Suprapubic skin (tissue), 4 donors: ENCODE measurements around the gene OR52W1. TPM values are rescaled to one million over a fixed set of nuclear protein-coding genes. Genes with fewer than 3 reads are reported as not detected.
A peak's percentile ranks its signal among the peaks of the same experiment; 100 is the strongest.
"Not testable (repeated sequence)": the region's sequence is repeated elsewhere in the genome, so short reads cannot be mapped to it uniquely, and the experiment has no call there.

Experiments used
- DNase-seq, 2 donors: peaks; one replicate each; pipeline ENCODE4 v3.0.0-alpha.2; 2019; ENCODE audit warnings: low spot score in 2 of 2
- H3K27ac ChIP-seq: fragments of 200-600 bp; sonication (generic); one replicate; pipeline ENCODE4 v1.5.1; 2019
- H3K27me3 ChIP-seq: fragments of 200-600 bp; sonication (generic); one replicate; pipeline ENCODE4 v1.5.1; 2019
- H3K36me3 ChIP-seq: fragments of 200-600 bp; sonication (generic); one replicate; pipeline ENCODE4 v1.5.1; 2019
- H3K4me1 ChIP-seq: fragments of 200-600 bp; sonication (generic); one replicate; pipeline ENCODE4 v1.5.1; 2019
- H3K4me3 ChIP-seq: fragments of 200-600 bp; sonication (generic); one replicate; pipeline ENCODE4 v1.5.1; 2019; ENCODE audit warnings: mild to moderate bottlenecking
- H3K9me3 ChIP-seq: fragments of 200-600 bp; sonication (generic); one replicate; pipeline ENCODE4 v1.5.1; 2019
- EP300 ChIP-seq: sonication (generic); formaldehyde crosslinking; IDR thresholded peaks from one replicate; pipeline ENCODE4 v1.6.1; 2017; ENCODE audit warnings: antibody characterized with exemption
- POLR2A ChIP-seq, 2 donors: fragments of 450-650 bp; IDR thresholded peaks; one replicate each; pipeline ENCODE4 v1.6.1; 2017; ENCODE audit warnings: antibody characterized with exemption in 2 of 2, mild to moderate bottlenecking in 2 of 2, moderate library complexity in 2 of 2
- POLR2AphosphoS5 ChIP-seq, 3 donors: sonication (generic); formaldehyde crosslinking; IDR thresholded peaks; one replicate each; pipeline ENCODE4 v1.6.1; 2017; ENCODE audit warnings: antibody characterized with exemption in 3 of 3
- WGBS: methylation state at CpG from one replicate; pipeline ENCODE4 v1.1.5; 2018; 5-methylcytosine and 5-hydroxymethylcytosine counted together
- total RNA-seq, 4 donors: library from RNA; depleted of rRNA; stranded (reverse); fragments of >200 nt; gene quantifications; one replicate each; pipeline ENCODE4 v1.1.0, GENCODE V29; 2016
- TF ChIP-seq, protein P1 (sequence below), 2 donors: fragments of 200-600 bp in 1 of 2; fragments of 450-650 bp in 1 of 2; sonication (generic) in 1 of 2; IDR thresholded peaks; one replicate each; pipeline ENCODE4 v1.5.1; 2016 to 2019; ENCODE audit warnings: antibody characterized with exemption in 2 of 2, mild to moderate bottlenecking in 1 of 2, moderate library complexity in 1 of 2

OR52W1 gene
- total RNA-seq, 4 donors from 2014 or later: not detected

DNA sequence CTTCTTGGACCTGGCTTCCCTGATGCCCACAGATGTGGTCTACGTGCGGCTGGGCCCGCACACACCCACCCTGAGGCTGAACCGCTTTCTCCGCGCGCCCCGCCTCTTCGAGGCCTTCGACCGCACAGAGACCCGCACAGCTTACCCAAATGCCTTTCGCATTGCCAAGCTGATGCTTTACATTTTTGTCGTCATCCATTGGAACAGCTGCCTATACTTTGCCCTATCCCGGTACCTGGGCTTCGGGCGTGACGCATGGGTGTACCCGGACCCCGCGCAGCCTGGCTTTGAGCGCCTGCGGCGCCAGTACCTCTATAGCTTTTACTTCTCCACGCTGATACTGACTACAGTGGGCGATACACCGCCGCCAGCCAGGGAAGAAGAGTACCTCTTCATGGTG, 41.1 kb downstream of the OR52W1 start:
- no peak overlapping the region for H3K27ac ChIP-seq
- H3K27me3 ChIP-seq: no peaks in the 10 kb centered on the region
- H3K4me1 ChIP-seq: no peaks in the 10 kb centered on the region
- 95% methylated on average over 28 of the region's 28 CpGs for WGBS
- no peak for DNase-seq
- H3K9me3 ChIP-seq: no peaks in the 10 kb centered on the region
- H3K36me3 ChIP-seq: no peaks in the 10 kb centered on the region
- TF ChIP-seq POLR2A (IDR thresholded peaks at IDR 0.05) (no peak), POLR2AphosphoS5 (IDR thresholded peaks at IDR 0.05) (no peak), EP300 (no peak)
- TF ChIP-seq, protein P1, sequence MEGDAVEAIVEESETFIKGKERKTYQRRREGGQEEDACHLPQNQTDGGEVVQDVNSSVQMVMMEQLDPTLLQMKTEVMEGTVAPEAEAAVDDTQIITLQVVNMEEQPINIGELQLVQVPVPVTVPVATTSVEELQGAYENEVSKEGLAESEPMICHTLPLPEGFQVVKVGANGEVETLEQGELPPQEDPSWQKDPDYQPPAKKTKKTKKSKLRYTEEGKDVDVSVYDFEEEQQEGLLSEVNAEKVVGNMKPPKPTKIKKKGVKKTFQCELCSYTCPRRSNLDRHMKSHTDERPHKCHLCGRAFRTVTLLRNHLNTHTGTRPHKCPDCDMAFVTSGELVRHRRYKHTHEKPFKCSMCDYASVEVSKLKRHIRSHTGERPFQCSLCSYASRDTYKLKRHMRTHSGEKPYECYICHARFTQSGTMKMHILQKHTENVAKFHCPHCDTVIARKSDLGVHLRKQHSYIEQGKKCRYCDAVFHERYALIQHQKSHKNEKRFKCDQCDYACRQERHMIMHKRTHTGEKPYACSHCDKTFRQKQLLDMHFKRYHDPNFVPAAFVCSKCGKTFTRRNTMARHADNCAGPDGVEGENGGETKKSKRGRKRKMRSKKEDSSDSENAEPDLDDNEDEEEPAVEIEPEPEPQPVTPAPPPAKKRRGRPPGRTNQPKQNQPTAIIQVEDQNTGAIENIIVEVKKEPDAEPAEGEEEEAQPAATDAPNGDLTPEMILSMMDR (IDR thresholded peaks at IDR 0.05): no peak
- H3K4me3 ChIP-seq: no peak overlapping the region

DNA sequence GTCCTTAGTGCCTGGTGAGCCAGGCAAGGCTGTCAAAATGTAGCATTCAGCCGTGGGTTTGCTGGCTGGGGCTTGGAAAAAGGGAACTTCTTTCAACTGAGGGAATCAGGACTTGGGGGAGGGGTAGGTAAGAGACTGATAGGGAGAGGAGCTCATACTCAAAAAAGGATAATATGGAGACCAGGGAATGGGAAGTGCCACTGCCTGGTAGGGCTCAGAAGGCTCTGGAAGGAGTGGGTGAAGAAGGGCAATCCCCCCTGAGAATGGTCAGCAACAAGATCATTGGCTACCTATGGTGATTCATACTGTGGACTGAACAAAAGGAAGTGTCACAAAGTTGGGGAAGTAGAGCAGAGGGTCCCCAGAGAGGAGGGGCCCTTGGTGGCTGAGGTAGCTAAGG, 41.8 kb downstream of the OR52W1 start:
- TF ChIP-seq, protein P1 (IDR thresholded peaks at IDR 0.05): no peak
- TF ChIP-seq POLR2AphosphoS5 (IDR thresholded peaks at IDR 0.05) (no peak), EP300 (no peak), POLR2A (IDR thresholded peaks at IDR 0.05) (no peak)
- H3K4me1 ChIP-seq: no peaks in the 10 kb centered on the region
- no peak overlapping the region for H3K27ac ChIP-seq
- 74% methylated on average over 1 of the region's 1 CpG for WGBS
- H3K36me3 ChIP-seq: no peaks in the 10 kb centered on the region
- H3K27me3 ChIP-seq: no peaks in the 10 kb centered on the region
- H3K4me3 ChIP-seq: no peak overlapping the region
- no peak for DNase-seq
- H3K9me3 ChIP-seq: no peaks in the 10 kb centered on the region

DNA sequence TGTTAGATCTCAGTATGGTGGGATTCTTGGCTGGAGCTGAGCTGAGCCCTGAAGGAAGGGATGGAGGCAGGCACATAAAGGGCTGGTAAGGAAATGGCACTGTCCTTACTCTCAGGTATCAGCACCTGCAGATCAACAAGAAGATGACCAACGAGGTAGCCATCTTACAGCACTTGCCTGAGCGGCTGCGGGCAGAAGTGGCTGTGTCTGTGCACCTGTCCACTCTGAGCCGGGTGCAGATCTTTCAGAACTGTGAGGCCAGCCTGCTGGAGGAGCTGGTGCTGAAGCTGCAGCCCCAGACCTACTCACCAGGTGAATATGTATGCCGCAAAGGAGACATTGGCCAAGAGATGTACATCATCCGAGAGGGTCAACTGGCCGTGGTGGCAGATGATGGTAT, 42.3 kb downstream of the OR52W1 start:
- DNase-seq: no peak
- H3K4me3 ChIP-seq: no peak overlapping the region
- 96% methylated on average over 7 of the region's 7 CpGs for WGBS

DNA sequence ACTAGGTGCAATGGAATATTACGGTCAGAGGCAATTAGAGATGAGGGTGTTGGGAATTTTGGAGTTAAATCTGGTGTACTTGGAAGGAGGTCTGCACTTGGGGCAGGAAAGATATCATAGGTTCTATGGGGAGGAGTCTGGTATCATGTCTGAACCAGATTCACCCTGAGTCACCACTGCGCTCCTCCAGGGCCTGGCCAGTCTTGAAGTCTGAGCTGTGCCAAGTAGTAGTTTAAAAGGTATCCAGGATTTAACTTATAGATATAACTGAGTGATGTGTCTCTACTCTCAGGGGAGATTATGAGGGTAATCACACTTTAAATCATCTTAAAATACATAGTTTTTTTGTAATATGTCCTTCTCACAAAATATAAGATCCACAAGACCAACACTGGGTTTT, 46.5 kb downstream of the OR52W1 start:
- WGBS: 69% methylated on average over 2 of the region's 2 CpGs

More for the DNA sequence above, 42.3 kb downstream of the OR52W1 start:
- no peak overlapping the region for H3K27ac ChIP-seq
- H3K9me3 ChIP-seq: no peaks in the 10 kb centered on the region
- H3K4me1 ChIP-seq: no peaks in the 10 kb centered on the region
- H3K36me3 ChIP-seq: no peaks in the 10 kb centered on the region
- H3K27me3 ChIP-seq: no peaks in the 10 kb centered on the region
- TF ChIP-seq EP300: no peak
- TF ChIP-seq POLR2A (IDR thresholded peaks at IDR 0.05): no peak

DNA sequence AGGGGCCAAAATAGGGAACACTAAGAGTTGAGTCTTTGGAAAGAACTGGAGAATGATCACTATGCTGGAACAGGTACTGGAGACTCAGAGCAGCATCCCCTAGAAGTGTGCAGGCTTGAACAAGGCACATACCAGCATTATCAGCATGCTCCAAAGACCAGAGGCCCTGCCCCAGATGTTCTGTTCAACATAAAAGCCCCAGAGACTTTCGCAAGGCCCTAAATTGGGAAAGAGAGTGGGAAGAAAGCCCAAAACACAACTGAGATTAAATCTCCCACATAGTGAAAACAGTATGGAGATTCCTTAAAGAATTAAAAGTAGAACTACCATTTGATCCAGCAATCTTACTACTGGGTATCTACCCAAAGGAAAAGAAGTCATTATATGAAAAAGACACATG, 49.2 kb downstream of the OR52W1 start:
- no peak for DNase-seq
- Histone ChIP-seq H3K9me3 (no peaks in the 10 kb centered on the region), H3K4me1 (peaks cover 23% of the 10 kb centered on the region), H3K27ac (no peak overlapping the region), H3K27me3 (no peaks in the 10 kb centered on the region), H3K4me3 (no peak overlapping the region), H3K36me3 (no peaks in the 10 kb centered on the region)
- WGBS: 65% methylated on average over 1 of the region's 1 CpG
- TF ChIP-seq POLR2AphosphoS5 (IDR thresholded peaks at IDR 0.05) (no peak), POLR2A (IDR thresholded peaks at IDR 0.05) (no peak), EP300 (no peak)
- TF ChIP-seq, protein P1 (IDR thresholded peaks at IDR 0.05): no peak

More for the DNA sequence above, 46.5 kb downstream of the OR52W1 start:
- DNase-seq: no peak
- no peaks in the 10 kb centered on the region for H3K27me3 ChIP-seq
- H3K9me3 ChIP-seq: no peaks in the 10 kb centered on the region
- H3K27ac ChIP-seq: no peak overlapping the region
- peaks cover 15% of the 10 kb centered on the region for H3K4me1 ChIP-seq
- no peaks in the 10 kb centered on the region for H3K36me3 ChIP-seq
- no peak overlapping the region for H3K4me3 ChIP-seq
- TF ChIP-seq POLR2A (IDR thresholded peaks at IDR 0.05) (no peak), POLR2AphosphoS5 (IDR thresholded peaks at IDR 0.05) (no peak), EP300 (no peak)
- TF ChIP-seq, protein P1 (IDR thresholded peaks at IDR 0.05): no peak

DNA sequence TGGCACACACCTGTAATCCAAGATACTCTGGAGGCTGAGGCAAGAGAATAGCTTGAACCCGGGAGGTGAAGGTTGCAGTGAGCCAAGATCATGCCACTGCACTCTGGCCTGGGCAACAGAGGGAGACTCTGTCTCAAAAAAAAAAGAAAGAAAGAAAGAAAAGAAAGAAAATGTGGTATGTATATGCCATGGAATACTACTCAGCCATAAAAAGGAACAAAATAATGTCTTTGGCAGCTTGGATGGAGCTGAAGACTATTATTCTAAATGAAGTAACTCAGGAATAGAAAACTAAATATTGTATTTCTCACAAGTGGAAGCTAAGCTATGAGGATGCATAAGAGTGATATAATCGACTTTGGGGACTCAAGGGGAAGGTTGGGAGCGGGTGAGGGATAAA, 49.9 kb downstream of the OR52W1 start:
- not testable (repeated sequence) for H3K9me3 ChIP-seq, H3K36me3 ChIP-seq, H3K27me3 ChIP-seq, H3K4me3 ChIP-seq, DNase-seq
- Histone ChIP-seq H3K27ac (peak overlapping the region; percentile 5), H3K4me1 (peaks cover 23% of the 10 kb centered on the region)
- 89% methylated on average over 3 of the region's 3 CpGs for WGBS

Other genes starting within 250 kb of the OR52W1 start
- gene OR56A5, start 230.7 kb upstream of the OR52W1 start, total RNA-seq: not detected
- gene OR52L1, start 212.2 kb upstream of the OR52W1 start, total RNA-seq: not detected
- 1 to 10 TPM in 1 of 4 donors, under 1 TPM in 1, not detected in 2; 0.51 to 2.3 TPM for gene OR56A4, start 192.3 kb upstream of the OR52W1 start, total RNA-seq
- 1 to 10 TPM in 1 of 4 donors, under 1 TPM in 2, not detected in 1; 0.25 to 1.2 (median 0.31) TPM for gene OR56A1, start 168.5 kb upstream of the OR52W1 start, total RNA-seq
- gene OR56B4, start 91.5 kb upstream of the OR52W1 start, total RNA-seq: not detected
- not detected for gene OR52B2, start 28.9 kb upstream of the OR52W1 start, total RNA-seq
- gene C11orf42, start 6.3 kb downstream of the OR52W1 start, total RNA-seq: not detected
- 100 to 1,000 TPM in 2 of 4 donors, 10 to 100 TPM in 2; 67.8 to 133 (median 90.9) TPM for gene FHIP1B, start 35.4 kb downstream of the OR52W1 start, total RNA-seq
- not detected for gene CNGA4, start 39.9 kb downstream of the OR52W1 start, total RNA-seq
- gene CCKBR, start 60.6 kb downstream of the OR52W1 start, total RNA-seq: 1 to 10 TPM in 1 of 4 donors, under 1 TPM in 1, not detected in 2; 0.25 to 3.0 TPM
- gene CAVIN3, start 121.3 kb downstream of the OR52W1 start, total RNA-seq: 10 to 100 TPM; 28.1 to 51.6 (median 36.7) TPM
- gene SMPD1, start 191.2 kb downstream of the OR52W1 start, total RNA-seq: 10 to 100 TPM; 25.0 to 45.5 (median 40.8) TPM
- gene APBB1, start 219.9 kb downstream of the OR52W1 start, total RNA-seq: 10 to 100 TPM; 15.8 to 26.2 (median 17.2) TPM
- gene HPX, start 241.8 kb downstream of the OR52W1 start, total RNA-seq: 10 to 100 TPM in 1 of 4 donors, 1 to 10 TPM in 2, under 1 TPM in 1; 0.47 to 15.5 (median 1.3) TPM